Chondrocyte (in vitro differentiated cells): ENCODE measurements around the gene SFTPB. TPM values are rescaled to one million over a fixed set of nuclear protein-coding genes. Genes with fewer than 3 reads are reported as not detected.
A peak's percentile ranks its signal among the peaks of the same experiment; 100 is the strongest.

ENCODE experiments used
- DNase-seq: peaks from one replicate; pipeline ENCODE4 v3.0.0; 2021; ENCODE audit warnings: mixed read lengths, low spot score
- H3K27ac Mint-ChIP-seq: one replicate; pipeline ENCODE4 v1.8.0; 2021; ENCODE audit warnings: mild to moderate bottlenecking, moderate library complexity, mixed read lengths; ENCODE audit not compliant: unreplicated experiment
- H3K27me3 Mint-ChIP-seq: 2 replicates; pipeline ENCODE4 v1.8.0; 2021; ENCODE audit warnings: low read depth, mixed read lengths
- H3K36me3 Mint-ChIP-seq: 2 replicates; pipeline ENCODE4 v1.8.0; 2021; ENCODE audit warnings: low read depth, mixed read lengths
- H3K4me1 Mint-ChIP-seq: 2 replicates; pipeline ENCODE4 v1.8.0; 2021; ENCODE audit warnings: low read depth, mild to moderate bottlenecking, mixed read lengths
- H3K4me3 Mint-ChIP-seq: one replicate; pipeline ENCODE4 v1.8.0; 2021; ENCODE audit warnings: mild to moderate bottlenecking, moderate library complexity, mixed read lengths; ENCODE audit not compliant: unreplicated experiment
- H3K9me3 Mint-ChIP-seq: 2 replicates; pipeline ENCODE4 v1.8.0; 2021; ENCODE audit warnings: low read depth, mixed read lengths
- total RNA-seq: library from RNA; stranded (reverse); gene quantifications from 3 replicates; pipeline ENCODE4 v1.2.1, GENCODE V29; 2021
- TF ChIP-seq, protein P1 (sequence below): fragments of 200-600 bp; sonication (generic); IDR thresholded peaks from 2 replicates; pipeline ENCODE4 v1.5.0; 2021; ENCODE audit warnings: antibody characterized with exemption, mild to moderate bottlenecking, moderate library complexity

SFTPB gene
- total RNA-seq, 1 donor from 2014 or later: not detected

DNA sequence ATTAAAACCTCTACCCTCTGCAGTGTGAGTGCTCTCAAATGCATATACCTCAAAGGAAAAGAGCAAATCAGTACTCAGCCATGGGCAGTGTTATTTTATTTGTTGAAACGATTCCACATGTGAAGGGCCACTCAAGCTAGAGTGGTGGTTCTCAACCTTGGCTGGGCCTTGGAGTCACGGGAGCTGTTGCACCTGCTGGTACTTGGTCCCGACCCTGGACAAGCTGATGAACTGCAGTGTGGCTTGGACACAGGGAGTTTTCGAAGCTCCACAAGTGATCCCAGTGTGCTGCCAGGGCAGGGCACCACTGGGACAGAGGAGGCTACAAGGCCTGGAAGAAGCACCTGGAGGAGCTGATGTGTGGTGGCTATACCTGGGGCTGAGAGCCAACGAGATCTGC is 45.8 kb upstream of the SFTPB start:
- Mint-ChIP-seq H3K4me1 (peaks cover 9% of the 10 kb centered on the region), H3K27ac (no peak overlapping the region), H3K4me3 (no peak overlapping the region), H3K36me3 (no peaks in the 10 kb centered on the region), H3K9me3 (no peaks in the 10 kb centered on the region), H3K27me3 (peaks cover 33% of the 10 kb centered on the region)
- DNase-seq: no peak
- TF ChIP-seq, protein P1, sequence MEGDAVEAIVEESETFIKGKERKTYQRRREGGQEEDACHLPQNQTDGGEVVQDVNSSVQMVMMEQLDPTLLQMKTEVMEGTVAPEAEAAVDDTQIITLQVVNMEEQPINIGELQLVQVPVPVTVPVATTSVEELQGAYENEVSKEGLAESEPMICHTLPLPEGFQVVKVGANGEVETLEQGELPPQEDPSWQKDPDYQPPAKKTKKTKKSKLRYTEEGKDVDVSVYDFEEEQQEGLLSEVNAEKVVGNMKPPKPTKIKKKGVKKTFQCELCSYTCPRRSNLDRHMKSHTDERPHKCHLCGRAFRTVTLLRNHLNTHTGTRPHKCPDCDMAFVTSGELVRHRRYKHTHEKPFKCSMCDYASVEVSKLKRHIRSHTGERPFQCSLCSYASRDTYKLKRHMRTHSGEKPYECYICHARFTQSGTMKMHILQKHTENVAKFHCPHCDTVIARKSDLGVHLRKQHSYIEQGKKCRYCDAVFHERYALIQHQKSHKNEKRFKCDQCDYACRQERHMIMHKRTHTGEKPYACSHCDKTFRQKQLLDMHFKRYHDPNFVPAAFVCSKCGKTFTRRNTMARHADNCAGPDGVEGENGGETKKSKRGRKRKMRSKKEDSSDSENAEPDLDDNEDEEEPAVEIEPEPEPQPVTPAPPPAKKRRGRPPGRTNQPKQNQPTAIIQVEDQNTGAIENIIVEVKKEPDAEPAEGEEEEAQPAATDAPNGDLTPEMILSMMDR: no peak

- Mint-ChIP-seq H3K4me1 (peaks cover 9% of the 10 kb centered on the region), H3K27ac (peak overlapping the region; percentile 56), H3K9me3 (no peaks in the 10 kb centered on the region), H3K4me3 (no peak overlapping the region), H3K36me3 (no peaks in the 10 kb centered on the region), H3K27me3 (peaks cover 29% of the 10 kb centered on the region)
- no peak for DNase-seq
- TF ChIP-seq, protein P1: no peak
Measured at GRCh38 chr2:85712849-85713612, 45.0 kb upstream of the SFTPB start.

- no peak overlapping the region for H3K27ac Mint-ChIP-seq
- H3K27me3 Mint-ChIP-seq: peaks cover 23% of the 10 kb centered on the region
- DNase-seq: no peak
- peaks cover 9% of the 10 kb centered on the region for H3K4me1 Mint-ChIP-seq
- H3K36me3 Mint-ChIP-seq: no peaks in the 10 kb centered on the region
- TF ChIP-seq, protein P1: no peak
- H3K9me3 Mint-ChIP-seq: no peaks in the 10 kb centered on the region
- H3K4me3 Mint-ChIP-seq: no peak overlapping the region
Measured at GRCh38 chr2:85712336-85712735, 44.3 kb upstream of the SFTPB start.

GRCh38 chr2:85711578-85712060 is 43.6 kb upstream of the SFTPB start:
- no peak overlapping the region for H3K4me3 Mint-ChIP-seq
- H3K9me3 Mint-ChIP-seq: no peaks in the 10 kb centered on the region
- TF ChIP-seq, protein P1: no peak
- H3K4me1 Mint-ChIP-seq: peaks cover 13% of the 10 kb centered on the region
- no peak overlapping the region for H3K27ac Mint-ChIP-seq
- no peaks in the 10 kb centered on the region for H3K36me3 Mint-ChIP-seq
- no peak for DNase-seq
- peaks cover 20% of the 10 kb centered on the region for H3K27me3 Mint-ChIP-seq

- DNase-seq: no peak
Measured at GRCh38 chr2:85710687-85711577, 42.9 kb upstream of the SFTPB start.

More at GRCh38 chr2:85710687-85711577, 42.9 kb upstream of the SFTPB start:
- Mint-ChIP-seq H3K36me3 (no peaks in the 10 kb centered on the region), H3K4me3 (no peak overlapping the region), H3K27me3 (peaks cover 14% of the 10 kb centered on the region), H3K27ac (no peak overlapping the region), H3K4me1 (peaks cover 14% of the 10 kb centered on the region), H3K9me3 (no peaks in the 10 kb centered on the region)
- TF ChIP-seq, protein P1: no peak
